GM06990 (cell line): ENCODE results near the gene ITPR1.

Source experiments
- DNase-seq: peaks from one replicate; pipeline ENCODE4 v3.0.0-alpha.2; 2011; ENCODE audit not compliant: insufficient read length; ENCODE audit errors: extremely low read depth
- H3K27me3 ChIP-seq: replicated peaks from 2 replicates; pipeline ENCODE4 v1.6.0; 2011; ENCODE audit warnings: low read length; ENCODE audit not compliant: control insufficient read depth, insufficient read depth
- H3K36me3 ChIP-seq: 2 replicates; pipeline ENCODE4 v1.5.1; 2011; ENCODE audit warnings: low read length; ENCODE audit not compliant: control insufficient read depth, insufficient read depth
- H3K4me3 ChIP-seq: replicated peaks from 2 replicates; pipeline ENCODE4 v1.5.1; 2011; ENCODE audit warnings: low read depth, mild to moderate bottlenecking, control low read depth, low read length
- TF ChIP-seq, protein P1 (sequence below): IDR thresholded peaks from 2 replicates; pipeline ENCODE4 v1.5.1; 2011; ENCODE audit warnings: low read length, control low read depth, mild to moderate bottlenecking, inconsistent platforms; ENCODE audit not compliant: insufficient read depth, poor library complexity, severe bottlenecking

The ITPR1 gene

GRCh38 chr3:4606911-4607310 is 113.8 kb downstream of the ITPR1 start:
- TF ChIP-seq, protein P1, sequence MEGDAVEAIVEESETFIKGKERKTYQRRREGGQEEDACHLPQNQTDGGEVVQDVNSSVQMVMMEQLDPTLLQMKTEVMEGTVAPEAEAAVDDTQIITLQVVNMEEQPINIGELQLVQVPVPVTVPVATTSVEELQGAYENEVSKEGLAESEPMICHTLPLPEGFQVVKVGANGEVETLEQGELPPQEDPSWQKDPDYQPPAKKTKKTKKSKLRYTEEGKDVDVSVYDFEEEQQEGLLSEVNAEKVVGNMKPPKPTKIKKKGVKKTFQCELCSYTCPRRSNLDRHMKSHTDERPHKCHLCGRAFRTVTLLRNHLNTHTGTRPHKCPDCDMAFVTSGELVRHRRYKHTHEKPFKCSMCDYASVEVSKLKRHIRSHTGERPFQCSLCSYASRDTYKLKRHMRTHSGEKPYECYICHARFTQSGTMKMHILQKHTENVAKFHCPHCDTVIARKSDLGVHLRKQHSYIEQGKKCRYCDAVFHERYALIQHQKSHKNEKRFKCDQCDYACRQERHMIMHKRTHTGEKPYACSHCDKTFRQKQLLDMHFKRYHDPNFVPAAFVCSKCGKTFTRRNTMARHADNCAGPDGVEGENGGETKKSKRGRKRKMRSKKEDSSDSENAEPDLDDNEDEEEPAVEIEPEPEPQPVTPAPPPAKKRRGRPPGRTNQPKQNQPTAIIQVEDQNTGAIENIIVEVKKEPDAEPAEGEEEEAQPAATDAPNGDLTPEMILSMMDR = no peak
- no peak for DNase-seq
- Histone ChIP-seq H3K36me3 (no peaks in the 10 kb centered on the region), H3K27me3 (no peaks in the 10 kb centered on the region), H3K4me3 (no peak overlapping the region)

DNA sequence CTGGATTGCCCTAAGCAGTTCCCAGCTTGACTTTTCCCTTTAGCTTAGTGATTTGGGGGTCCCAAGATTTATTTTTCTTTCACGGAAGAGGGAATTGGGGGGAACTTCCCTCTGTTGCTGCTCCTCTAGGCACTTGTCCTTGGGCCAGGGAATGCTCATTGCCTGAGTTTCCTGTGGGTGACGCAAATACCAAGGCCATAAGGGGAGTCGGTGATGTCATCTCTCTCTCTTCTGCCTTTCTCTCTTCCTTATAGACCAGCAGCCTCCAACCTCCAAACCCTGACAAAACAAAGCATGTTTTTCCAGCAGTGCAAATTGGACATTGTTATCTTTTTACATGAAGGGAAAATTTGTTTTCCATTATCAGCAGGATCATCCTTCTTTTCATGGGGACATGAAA is 120.2 kb downstream of the ITPR1 start:
- Histone ChIP-seq H3K4me3 (no peak overlapping the region), H3K27me3 (no peaks in the 10 kb centered on the region; the same call in 1 of the 2 replicates), H3K36me3 (no peaks in the 10 kb centered on the region)
- TF ChIP-seq, protein P1 = no peak
- no peak for DNase-seq

DNA sequence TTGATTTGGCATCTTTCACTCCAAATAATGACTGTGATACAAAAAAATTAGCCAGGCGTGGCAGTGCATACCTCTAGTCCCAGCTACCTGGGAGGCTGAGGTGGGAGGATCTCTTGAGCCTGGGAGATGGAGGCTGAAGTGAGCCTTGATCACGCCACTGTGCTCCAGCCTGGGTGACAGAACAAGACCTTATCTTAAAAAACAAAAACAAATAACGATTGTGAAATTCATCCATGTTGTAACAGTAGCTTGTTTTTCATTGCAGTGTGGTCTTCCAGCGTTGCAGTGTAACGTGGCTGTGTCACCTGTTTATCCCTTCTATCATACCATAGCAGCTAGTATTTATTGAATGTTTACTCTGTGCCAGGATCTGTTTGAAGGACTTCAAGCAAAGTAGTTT is 120.9 kb downstream of the ITPR1 start:
- H3K27me3 ChIP-seq = no peaks in the 10 kb centered on the region; the same call in 1 of the 2 replicates
- H3K4me3 ChIP-seq = no peak overlapping the region
- no peak for DNase-seq
- H3K36me3 ChIP-seq = no peaks in the 10 kb centered on the region
- TF ChIP-seq, protein P1 = no peak

DNA sequence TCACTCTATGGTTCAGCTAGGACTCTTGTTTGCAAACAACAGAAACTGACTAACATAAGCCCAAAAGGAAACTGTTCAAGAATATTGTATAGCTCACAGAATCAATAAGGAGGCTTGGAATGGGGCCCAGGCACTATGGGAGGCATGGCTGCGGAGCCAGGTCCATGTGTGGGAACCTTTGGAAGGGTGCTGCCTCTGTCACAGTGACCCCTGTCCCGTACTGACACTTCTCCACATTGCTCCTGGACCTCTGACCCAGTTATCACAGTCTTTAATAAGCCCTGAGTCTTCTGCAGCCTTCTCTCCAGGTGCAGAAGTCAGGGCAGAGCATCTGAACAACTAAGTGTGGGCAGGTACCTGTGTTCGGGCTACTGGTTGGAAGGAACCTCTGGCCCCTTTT is 121.8 kb downstream of the ITPR1 start:
- Histone ChIP-seq H3K36me3 (no peaks in the 10 kb centered on the region), H3K4me3 (no peak overlapping the region), H3K27me3 (no peaks in the 10 kb centered on the region; the same call in 1 of the 2 replicates)
- TF ChIP-seq, protein P1 = no peak
- DNase-seq = no peak

DNA sequence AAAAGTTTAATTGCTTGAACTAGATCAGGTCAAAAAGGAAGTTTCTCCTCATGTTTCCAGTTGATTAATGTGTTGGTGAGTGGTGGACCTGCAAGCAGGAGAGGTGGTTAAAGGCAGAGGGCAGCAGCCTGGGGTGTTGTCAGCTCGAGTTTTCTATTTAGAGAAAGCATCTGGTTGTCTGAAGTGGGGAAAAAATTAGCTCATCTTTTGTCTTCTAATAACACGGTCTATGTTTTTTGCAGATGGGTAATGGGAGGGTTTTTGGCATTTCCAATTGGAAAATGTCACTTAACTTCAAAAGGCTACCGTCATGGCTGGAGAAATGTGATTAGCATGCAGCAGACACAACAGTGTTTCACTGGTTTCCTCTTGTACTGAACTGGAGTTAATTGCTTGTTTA is 122.6 kb downstream of the ITPR1 start:
- TF ChIP-seq, protein P1 = no peak
- Histone ChIP-seq H3K27me3 (no peaks in the 10 kb centered on the region; the same call in 1 of the 2 replicates), H3K36me3 (no peaks in the 10 kb centered on the region), H3K4me3 (no peak overlapping the region)
- no peak for DNase-seq

DNA sequence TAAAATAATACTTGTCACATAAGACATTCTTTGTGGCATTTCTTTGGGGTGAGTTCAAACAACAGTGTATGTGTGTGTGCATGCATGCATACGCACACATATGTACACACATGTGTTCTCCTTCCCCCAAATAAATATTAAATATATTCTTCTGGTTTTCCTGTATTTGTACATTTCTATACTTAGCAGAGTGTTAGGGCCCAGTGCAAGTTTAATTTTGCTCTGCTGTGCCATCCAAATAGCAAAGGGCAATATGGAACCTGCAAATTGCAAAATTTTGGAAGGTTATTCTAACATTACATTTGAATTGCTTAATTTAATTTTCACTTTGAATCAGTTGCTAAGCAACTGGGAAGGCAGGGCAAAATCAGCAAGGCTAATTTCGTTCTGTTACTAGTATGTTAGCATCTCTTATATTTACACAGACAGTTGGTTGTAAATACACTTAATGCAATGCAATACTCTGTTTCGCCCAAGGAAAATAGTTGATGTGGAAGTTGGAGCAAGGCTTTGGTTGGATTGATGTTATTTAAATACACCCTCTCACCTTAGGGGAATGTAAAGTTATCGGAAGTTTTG is 130.4 kb downstream of the ITPR1 start:
- Histone ChIP-seq H3K4me3 (no peak overlapping the region), H3K27me3 (no peaks in the 10 kb centered on the region), H3K36me3 (no peaks in the 10 kb centered on the region)
- TF ChIP-seq, protein P1 = no peak
- DNase-seq = no peak
